ENCODE data around the gene UBE2E1.

GRCh38 chr3:23809294-23809693 lies 3.5 kb downstream of the UBE2E1 start:
- TF ChIP-seq CTCF (IDR thresholded peaks at IDR 0.05) (no peak), POLR2A (IDR thresholded peaks at IDR 0.05) (no peak), POLR2AphosphoS5 (IDR thresholded peaks at IDR 0.05) (no peak), EP300 (IDR thresholded peaks at IDR 0.05) (no peak)

Data from suprapubic skin (tissue), 4 donors.